ENCODE results near the gene PRDM4.
A peak's percentile ranks its signal among the peaks of the same experiment; 100 is the strongest.

PRDM4 gene, protein sequence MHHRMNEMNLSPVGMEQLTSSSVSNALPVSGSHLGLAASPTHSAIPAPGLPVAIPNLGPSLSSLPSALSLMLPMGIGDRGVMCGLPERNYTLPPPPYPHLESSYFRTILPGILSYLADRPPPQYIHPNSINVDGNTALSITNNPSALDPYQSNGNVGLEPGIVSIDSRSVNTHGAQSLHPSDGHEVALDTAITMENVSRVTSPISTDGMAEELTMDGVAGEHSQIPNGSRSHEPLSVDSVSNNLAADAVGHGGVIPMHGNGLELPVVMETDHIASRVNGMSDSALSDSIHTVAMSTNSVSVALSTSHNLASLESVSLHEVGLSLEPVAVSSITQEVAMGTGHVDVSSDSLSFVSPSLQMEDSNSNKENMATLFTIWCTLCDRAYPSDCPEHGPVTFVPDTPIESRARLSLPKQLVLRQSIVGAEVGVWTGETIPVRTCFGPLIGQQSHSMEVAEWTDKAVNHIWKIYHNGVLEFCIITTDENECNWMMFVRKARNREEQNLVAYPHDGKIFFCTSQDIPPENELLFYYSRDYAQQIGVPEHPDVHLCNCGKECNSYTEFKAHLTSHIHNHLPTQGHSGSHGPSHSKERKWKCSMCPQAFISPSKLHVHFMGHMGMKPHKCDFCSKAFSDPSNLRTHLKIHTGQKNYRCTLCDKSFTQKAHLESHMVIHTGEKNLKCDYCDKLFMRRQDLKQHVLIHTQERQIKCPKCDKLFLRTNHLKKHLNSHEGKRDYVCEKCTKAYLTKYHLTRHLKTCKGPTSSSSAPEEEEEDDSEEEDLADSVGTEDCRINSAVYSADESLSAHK

DNA sequence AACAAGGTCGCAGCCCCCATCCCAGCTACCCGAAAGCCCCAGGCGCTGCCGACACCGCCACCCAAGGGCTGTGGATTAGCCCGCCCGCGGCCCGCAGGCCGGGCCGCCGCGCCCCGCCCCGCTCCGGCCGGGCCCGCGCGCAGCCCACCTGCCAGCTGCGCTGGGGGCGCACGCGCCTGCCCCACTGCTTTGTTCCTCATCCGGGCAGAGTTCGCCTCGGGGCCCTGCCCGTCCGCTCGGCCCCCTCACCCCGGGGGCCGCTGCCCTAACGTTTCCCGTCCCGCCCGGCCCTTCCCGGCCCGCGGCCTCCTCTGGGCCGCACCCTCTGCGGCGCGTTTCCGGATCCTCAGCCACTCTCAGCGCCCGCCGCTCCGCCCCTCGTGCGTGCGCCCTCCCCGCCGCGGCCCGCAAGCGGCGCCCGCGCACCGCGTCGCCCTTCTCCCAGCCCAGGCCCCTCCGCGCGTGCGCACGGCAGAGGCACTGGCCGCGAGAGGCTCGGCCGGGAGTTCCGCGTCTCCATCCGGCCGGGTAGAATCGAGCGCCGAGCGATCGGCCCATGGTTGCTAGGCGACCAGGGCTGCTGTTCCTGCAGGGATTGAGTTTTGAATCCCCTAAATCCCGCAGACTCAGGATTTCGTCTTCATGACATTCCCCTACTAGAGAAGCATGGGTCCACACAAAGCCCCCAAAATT is at the start of gene PRDM4:
PRDM4 (minus strand) TSS at position 329 of the 693 bp plus-strand sequence. CDS start 622 bp downstream, outside the sequence.
- peak; percentile 95 for DNase-seq (ENCODE audit: low spot score)

DNA sequence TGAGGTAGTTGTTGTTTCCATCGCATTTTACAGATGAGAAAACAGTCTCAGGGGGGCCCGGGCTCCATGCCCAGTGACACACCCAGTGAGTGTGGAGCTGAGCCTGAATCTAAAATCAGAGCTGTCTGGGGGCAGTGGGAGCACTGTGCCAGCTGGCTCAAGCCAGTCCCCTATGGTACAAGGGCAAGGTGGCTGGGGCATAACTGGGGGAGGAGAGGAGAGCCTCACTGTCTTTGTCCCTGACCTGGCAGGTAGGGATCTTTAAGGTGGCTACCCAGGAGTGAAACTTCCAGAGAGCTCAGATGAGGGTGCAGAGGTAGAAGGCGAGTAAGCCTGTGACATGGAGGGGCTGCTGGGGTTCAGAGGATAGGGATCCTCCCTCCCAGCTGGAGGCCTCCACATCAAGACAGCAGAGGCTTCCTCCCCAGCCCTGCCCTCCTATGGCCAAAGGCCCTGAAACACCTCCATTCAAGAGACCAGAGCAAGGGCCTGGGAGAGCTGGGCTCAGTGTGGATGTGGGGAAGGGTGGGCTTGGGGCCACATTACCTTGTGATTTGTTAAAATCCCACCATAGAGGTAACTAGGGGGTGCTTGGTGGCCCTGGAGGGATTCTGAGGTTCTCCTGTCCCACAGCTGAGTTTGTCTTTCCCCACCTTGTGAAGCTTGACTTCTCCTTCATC is 46.7 kb upstream of the PRDM4 start:
- no peak for DNase-seq (ENCODE audit: low spot score)

DNA sequence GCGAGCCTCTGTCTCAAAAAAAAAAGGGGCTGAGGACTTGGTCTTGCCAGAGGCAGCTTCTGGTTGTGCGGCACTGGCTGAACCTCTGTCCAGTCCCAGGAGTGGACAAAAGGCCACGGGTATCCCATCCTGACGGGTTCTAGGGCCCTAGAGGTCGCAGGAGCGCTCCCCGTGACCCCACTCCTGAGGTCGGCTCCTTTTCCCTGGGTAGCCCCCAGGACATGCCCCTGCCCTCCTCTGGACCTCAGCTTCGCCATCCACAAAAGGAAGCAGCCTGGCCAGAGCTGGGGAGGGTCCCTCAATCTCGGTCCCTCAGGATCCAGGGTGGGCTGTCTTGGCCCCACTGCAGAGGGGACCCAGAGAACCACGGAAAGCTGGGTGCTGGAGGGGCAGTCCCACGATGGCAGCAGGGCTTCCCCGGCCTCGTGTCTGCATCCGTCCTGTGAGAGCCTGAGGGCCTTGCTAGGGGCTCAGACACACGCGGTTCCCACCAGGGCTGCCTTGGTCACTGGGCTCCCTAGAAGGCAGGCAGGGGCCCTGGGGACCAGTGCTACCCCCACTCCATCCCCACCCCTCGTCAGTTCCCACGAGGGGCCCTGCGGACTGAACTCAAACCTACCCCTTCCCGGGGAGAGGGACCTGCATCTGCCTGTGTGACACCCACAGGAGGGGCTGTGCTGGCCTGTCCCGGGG is 44.7 kb upstream of the PRDM4 start:
- no peak for DNase-seq (ENCODE audit: low spot score)

DNA sequence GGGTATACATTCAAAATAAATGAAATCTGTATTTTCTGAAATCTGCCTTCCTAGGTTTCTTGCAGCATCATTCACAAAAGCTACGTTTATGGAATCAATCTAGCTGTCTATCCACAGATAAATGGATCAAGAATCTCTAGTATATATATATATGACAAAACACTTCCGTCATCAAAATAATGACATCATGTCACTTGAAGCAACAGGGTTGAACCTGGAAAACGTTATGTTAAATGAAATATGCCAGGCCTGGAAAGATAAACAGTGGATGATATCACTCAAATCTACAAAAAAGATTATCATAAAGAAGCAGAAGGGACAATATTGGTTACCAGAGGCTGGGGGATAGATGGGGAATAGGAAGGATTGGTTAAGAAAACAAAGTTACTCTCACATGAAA is 42.2 kb upstream of the PRDM4 start:
- DNase-seq (ENCODE audit: low spot score) = no peak

DNA sequence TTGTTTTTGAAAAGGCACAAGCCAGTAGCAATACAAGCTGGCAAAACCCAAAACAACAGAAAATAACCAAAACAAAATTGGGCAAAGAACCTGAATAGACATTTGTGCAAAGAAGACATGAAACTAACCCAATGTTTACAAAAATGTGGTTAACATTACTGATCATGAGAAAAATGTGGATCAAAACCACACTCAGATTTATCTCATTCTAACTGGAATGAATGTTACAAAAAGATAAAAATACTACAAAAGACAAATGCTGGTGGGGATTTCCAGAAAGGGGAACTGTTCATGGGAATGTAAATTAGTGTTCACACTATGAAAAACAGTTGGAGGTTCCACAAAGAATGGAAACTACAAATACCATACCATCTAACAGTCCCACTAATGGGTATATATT is 40.2 kb upstream of the PRDM4 start:
- DNase-seq (ENCODE audit: low spot score) = no peak

DNA sequence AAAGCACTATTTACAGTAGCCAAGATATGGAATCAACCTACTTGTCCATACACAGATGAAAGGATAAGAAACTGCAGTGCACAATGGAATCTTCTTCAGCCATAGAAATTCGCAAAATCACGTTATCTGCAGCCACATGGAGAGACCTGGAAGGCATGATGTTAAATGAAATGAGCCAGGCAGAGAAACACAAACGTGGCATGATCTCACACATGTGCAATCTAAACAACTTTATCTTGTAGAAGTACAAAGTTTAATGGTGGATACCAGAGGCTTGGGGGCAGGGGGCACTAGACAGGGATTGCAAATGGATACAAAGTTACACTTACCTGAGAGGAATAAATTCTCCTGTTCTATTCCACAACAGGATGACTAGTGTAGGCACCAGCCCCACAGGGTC is 37.6 kb upstream of the PRDM4 start:
- DNase-seq (ENCODE audit: low spot score) = no peak

GRCh38 chr12:107794451-107794850 is 33.5 kb upstream of the PRDM4 start:
- DNase-seq (ENCODE audit: low spot score) = no peak

GRCh38 chr12:107791465-107792089 is 30.6 kb upstream of the PRDM4 start:
- no peak for DNase-seq (ENCODE audit: low spot score)

DNA sequence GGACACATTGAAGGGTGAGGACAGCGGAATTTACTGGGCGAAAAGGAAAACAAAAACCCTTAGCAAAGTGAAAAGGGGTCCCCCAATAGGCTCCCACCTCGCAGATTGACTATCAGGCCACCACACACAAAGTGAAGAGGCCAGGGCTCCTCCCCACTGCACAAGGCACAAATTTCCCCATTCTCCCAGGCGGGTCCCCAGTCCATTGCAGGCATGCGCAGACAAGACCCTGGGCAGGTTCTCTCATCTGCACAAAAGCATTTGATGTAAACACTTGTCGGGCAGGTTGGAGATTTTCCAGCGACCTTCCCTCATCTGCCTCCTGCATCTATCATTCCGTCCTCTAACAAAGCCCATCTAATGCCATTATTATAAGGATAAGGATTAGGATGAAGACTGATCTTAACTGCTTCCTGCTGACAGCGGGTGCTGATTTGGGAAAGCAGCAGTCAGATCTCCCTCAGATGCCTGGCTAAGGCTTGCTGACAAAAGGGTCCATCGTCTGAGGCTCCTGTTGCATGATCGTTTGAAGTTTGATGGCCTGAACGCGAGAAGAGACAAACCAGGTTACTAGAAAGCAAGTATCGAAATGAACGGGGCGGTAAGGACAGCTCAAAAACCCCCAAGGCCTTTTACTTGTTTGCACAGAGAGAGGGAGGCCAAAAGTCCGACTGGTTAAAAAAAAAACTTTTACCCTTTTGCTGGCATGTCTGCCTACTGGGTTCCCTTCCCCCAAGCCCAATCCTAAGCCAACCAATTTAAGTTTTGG is 27.9 kb upstream of the PRDM4 start:
- DNase-seq (ENCODE audit: low spot score) = no peak

DNA sequence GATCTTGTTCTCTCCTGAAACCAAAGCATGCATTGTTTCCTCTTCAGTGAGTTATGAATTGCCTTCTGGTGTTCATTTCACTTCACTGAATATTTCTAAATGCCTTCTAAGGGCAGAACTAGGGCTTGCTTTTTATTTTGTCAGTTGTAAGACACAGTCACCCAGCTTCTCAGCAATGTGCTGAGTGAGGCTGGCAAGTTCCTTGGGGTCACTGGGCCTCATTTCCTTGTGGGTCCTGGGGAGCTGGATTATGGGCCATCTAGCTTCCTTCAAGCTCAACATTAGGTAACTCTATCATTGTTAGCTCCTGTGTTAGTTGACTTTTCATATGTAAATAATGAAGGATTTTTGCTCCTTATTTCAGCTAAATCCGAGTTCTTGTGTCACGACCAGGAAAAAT is 27.3 kb upstream of the PRDM4 start:
- DNase-seq (ENCODE audit: low spot score) = no peak

- no peak for DNase-seq (ENCODE audit: low spot score)
Measured at GRCh38 chr12:107783406-107784376, 22.8 kb upstream of the PRDM4 start.

DNA sequence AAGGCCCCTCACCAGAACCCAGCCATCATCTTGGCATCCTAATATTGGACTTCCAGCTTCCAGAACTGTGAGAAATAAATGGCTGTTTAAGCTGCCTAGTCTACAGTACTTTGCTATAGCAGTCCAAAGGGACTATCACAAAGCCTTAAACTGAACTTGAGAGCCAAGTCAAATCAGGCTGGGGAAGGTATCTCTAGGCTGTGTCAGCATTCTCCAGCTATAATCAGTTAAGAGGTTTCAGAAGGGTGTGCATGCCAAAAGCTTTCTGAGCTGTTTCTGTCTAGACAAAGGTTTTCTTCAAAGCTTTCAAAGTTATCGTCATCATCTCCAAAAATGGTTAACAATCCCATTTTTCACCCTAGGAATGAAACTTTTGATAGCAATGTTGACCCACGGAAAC is 21.1 kb upstream of the PRDM4 start:
- DNase-seq (ENCODE audit: low spot score) = no peak

- no peak for DNase-seq (ENCODE audit: low spot score)
Measured at GRCh38 chr12:107780298-107780697, 19.4 kb upstream of the PRDM4 start.

DNA sequence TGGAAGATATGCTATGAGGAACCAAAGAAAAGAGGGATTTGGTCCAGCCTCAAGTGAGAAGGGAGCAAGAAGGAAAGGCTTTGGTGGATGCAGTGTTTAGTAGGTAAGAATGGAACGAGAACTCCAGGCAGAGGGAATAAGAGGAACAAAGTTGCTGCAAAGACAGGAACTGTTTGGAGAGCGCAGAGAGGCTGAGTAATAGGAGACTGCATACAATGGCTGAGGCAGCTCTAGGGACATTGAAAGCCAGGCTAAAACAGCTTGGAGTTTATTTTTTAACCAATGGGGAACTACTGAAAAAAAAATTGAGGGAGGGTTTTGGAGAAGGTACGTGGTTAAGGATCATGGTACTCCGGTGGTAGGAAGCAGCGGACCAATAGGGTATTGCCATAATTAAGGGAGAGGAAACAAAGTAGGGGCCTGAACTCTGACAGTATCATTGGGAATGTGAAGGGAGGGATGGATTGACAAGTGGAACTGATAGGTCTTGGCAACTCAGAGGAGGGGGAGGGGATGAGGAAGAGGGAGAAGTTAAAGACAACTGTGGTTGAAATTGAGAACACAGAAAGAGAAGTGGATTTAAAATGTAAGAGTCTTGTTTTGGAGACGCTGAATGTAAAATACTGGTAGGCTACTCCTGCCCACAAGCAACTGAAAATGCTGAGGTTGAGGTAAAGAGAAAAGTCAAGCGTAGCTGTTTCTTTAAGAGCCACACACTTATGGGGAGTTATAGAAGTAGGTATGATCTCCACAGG is 18.3 kb upstream of the PRDM4 start:
- no peak for DNase-seq (ENCODE audit: low spot score)

- DNase-seq (ENCODE audit: low spot score) = no peak
Measured at GRCh38 chr12:107778383-107779025, 17.6 kb upstream of the PRDM4 start.

DNA sequence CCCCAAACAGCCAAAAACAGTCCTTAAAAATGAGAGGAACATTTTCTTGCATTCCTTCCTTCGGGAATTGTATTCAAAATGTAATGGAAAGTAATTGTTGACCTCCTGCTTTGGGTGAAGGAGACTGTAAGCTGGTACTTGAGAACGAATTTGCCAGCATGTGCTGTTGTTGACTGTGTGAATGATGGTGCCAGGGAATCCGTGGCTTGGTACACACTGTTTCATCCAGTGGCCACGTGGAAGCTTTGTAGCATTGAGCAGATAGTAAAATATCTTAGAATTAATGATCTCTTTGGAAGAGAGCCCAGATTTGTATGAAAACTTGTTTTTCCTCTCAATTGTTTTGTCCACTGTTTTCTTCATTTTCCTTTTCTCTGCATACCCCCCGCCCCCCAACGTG is 15.2 kb upstream of the PRDM4 start:
- no peak for DNase-seq (ENCODE audit: low spot score)

DNA sequence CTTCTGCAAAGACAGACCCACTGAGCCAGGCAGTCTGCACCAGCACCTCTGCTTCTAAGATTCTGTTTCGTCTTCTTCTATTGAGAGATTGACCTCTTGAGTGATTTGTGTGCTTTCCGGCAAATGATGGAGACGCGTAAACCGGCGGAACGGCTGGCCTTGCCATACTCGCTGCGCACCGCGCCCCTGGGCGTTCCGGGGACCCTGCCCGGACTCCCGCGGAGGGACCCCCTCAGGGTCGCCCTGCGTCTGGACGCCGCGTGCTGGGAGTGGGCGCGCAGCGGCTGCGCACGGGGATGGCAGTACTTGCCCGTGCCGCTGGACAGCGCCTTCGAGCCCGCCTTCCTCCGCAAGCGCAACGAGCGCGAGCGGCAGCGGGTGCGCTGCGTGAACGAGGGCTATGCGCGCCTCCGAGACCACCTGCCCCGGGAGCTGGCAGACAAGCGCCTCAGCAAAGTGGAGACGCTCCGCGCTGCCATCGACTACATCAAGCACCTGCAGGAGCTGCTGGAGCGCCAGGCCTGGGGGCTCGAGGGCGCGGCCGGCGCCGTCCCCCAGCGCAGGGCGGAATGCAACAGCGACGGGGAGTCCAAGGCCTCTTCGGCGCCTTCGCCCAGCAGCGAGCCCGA is 14.3 kb upstream of the PRDM4 start:
- DNase-seq (ENCODE audit: low spot score) = no peak
